ENCODE data around the gene SAMD9L.

Gene SAMD9L

GRCh38 chr7:93148144-93148543 lies at the start of gene SAMD9L:
Gene SAMD9L, minus strand, starts transcription at chr7:93148385. Its CDS starts 12,414 bp downstream, at chr7:93135971.
- no peak for DNase-seq

GRCh38 chr7:93196336-93196735 lies 48.2 kb upstream of the SAMD9L start:
- DNase-seq, result no peak

DNA sequence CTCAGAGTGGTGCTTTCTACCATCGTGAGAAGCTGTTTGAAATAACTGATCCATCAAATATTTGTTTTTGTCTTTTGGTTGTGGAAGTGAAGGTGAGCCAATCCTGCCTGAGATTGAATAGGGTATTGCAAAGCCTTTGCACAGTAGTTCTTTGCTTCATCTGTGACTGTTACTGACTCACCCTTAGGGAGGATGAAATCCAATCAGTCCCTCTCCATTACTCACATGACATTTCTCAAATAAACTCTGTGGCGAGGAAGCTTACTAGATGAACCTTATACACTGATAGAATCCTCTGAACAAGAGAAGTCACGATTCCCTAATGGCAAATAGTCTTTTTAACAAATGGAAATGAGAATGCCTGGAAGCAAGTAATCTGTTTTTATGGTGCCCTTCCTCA lies 46.2 kb upstream of the SAMD9L start:
- no peak for DNase-seq

GRCh38 chr7:93188870-93189634 lies 40.9 kb upstream of the SAMD9L start:
- DNase-seq, result no peak

GRCh38 chr7:93185303-93186027 lies 37.3 kb upstream of the SAMD9L start:
- no peak for DNase-seq

GRCh38 chr7:93179173-93179572 lies 31.0 kb upstream of the SAMD9L start:
- no peak for DNase-seq

DNA sequence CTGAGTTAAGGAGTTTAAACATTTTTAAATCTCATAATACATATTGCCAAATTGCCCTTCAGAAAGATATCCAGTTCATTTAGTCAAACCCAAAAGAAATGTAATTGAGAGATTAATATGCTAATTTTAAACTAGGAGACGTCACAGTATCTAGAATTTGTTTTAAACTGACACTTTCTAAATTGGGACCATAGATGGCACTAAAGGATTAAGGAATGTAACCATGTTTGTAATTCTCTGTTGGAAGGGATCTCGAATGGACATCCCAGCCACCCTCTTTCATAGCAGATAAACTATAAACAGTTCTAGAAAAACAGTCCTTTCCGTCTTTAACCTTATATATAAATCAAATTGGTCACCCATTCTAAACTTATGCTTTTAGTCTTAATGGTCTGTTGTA lies 30.0 kb upstream of the SAMD9L start:
- DNase-seq, result peak; percentile 69

GRCh38 chr7:93176992-93177580 lies 28.9 kb upstream of the SAMD9L start:
- no peak for DNase-seq

DNA sequence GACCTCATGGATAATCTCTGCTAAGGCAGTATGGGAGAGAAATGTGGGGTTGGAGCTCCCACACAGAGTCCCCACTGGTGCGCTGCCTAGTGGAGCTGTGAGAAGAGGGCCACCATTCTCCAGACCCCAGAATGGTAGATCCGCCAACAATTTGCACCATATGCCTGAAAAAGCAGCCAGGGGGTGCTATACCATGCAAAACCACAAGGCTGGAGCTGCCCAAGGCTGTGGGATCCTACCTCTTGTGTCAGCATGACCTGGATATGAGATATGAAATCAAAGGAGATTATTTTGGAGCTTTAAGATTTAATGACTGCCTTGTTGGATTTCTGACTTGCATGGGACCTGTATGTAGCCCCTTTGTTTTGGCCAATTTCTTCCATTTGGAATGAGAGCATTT lies 27.0 kb upstream of the SAMD9L start:
- no peak for DNase-seq

- DNase-seq, result no peak
Measured at GRCh38 chr7:93172683-93173082, 24.5 kb upstream of the SAMD9L start.

DNA sequence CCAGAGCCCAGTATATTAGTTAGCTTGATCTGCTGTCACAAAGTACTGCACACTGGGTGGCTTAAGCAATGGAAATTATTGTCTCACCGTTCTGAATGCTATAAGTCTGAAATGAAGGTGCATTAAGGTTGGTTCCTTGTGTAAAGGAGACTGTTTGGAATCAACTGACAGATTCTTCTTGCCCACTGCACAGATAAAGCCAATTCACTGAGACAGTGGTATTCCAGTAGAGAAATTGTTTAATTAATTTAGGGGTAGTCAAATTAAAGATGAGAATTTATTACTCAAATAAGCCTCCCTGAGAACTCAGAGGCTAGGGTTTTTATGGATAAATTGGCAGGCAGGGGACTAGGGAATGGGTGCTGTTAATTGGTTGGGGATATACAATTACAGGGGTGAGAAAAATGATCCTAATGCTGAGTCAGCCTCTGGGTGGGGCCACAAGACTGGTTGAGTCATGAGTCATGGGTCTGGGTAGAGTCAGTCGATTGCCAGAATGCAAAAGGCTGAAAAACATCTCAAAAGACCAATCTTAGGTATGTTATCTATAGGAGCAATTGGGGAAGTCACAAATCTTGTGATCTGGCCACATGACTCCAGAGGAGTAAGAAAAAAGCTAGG lies 23.5 kb upstream of the SAMD9L start:
- DNase-seq, result no peak

GRCh38 chr7:93165447-93165846 lies 17.3 kb upstream of the SAMD9L start:
- DNase-seq, result no peak

DNA sequence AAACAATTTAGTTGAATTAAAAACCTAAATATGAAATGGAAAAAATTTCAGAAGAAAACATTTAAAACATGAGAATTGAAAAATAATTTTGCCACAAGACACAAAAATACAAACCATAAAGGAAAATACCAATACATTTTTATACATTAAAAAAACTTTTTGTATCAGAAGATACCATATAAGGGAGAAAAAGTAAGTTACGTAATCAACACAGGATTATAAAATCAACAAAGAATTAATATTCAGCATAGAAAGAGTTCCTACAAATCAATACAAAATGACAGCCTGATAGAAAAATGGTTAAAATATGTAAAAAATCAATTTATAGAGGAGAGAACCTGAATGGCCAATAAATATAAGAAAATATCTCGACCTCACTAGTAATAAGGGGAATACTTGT lies 16.6 kb upstream of the SAMD9L start:
- no peak for DNase-seq

GRCh38 chr7:93161181-93161762 lies 13.1 kb upstream of the SAMD9L start:
- no peak for DNase-seq

DNA sequence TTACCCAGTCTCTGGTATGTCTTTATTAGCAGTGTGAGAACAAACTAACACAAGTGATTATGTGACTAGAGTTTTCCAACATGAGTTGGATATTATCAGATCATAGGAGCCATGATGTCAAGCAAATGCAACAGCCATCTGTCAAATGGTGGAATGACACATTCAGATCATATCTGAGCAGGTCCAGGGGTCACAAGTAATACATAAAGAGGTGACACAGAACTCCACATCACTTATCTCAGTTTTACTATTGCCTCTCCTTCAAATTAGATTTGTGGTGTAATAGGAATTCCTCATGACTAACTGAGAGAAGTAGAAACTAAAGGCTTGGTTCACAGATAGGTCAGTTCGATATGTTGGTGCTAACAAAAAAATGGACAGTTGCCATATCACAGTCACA lies 12.2 kb upstream of the SAMD9L start:
- DNase-seq, result no peak

- DNase-seq, result no peak
Measured at GRCh38 chr7:93159490-93159889, 11.3 kb upstream of the SAMD9L start.

DNA sequence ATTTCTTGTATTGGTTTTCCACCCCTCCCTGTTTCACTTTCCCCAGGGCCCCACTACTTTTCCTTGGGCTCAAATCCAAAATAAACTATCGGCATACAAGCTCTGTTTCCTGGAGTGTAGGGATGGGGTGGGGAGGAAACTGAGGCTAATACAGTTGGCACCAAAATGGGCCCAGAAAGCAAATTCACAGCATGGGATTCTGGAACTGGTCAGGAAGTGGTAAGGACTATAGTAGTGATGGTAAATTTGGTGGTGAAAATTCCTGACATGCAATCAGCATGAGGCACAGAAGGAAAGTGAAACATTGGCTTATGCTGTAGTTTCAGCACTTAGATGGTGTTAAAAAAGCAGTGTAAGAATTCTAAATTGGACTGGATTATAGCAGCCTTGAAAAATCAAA lies 8.7 kb upstream of the SAMD9L start:
- no peak for DNase-seq

DNA sequence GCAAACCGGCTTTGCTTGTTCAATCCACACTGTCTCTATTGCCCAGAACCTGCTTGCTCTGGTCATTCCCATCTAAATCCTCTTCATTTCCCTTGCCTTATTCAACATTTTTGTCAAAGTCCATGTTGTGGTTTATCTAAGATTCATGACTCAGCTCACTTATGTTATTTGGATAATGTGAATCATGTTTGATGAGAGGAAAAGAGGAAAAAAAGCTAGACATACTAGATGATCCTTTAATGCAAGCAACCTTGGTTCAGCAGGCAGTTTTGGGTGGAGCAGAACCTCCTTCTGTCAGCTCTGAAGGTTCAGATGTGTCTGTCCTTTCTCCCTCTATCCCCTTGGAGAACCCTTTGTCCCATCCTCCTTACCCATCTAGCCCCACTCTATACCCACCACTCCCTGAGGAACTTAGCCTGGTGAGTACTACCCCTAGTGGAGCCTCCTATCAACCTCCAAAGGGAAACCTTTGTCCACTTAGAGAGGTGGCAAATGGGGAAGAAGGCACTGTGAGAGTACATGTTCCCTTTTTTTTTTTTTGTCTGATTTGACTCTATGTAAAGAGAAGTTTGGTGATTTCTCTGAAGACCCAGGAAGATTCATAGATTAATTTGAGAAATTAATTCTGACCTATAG lies 2.1 kb upstream of the SAMD9L start:
- no peak for DNase-seq

- DNase-seq, result no peak
Measured at GRCh38 chr7:93148727-93149126, 542 bp upstream of the SAMD9L start.

GRCh38 chr7:93147363-93147762 lies 822 bp downstream of the SAMD9L start:
- no peak for DNase-seq

DNA sequence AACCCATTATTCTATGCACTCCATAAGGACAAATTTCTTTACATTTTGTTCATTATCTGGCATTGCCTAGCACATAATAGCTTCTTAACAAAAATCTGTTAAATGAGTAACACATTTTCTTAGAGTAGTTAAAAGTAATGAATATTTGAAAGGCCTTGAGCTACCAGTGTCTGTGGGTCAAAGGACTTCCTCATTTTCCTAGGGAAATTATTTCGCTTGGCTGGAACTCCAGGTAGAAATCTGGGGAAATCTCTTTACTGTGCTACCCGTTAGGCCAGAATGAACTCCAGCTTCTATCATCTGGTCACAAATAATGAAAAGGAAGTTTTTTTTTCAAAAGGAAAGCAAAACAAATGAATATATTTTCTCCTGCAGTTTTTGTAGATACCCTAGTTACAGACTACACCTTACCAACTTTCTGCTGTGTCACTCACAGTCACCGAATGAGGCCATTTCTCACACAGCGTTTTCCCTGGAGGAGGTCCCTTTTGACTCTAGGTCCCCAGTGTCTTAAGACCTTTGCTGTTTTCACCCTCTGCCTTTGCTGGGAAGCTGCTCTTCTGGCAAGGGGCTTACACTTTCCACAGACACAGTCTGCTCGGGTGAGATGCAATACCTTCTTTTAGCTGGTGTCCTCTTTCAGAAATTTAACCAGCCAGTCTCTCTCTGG lies 1.6 kb downstream of the SAMD9L start:
- DNase-seq, result no peak

GRCh38 chr7:93146036-93146435 lies 2.1 kb downstream of the SAMD9L start:
- no peak for DNase-seq

Data from NCI-H2171 treated with DMSO at 0.1 percent for 48 hours (cell line).